ENCODE data around the gene KRTAP19-1.

DNA sequence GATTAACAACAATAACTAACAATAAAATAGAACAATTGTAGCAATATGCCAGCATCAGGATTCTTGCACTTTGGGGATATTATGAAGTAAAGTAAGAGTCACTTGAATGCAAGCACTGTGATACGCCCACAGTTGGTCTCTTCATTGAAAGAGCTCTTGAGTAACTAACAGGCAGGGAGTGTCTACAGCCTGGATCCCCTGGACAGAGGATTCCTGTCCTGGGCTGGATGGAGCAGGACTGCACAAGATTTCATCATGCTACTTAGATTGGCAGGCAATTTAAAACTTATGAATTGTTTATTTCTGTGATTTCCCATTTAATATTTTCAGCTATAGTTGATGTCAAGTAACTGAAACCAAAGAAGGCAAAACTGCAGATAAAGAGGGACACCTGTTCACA, 35.5 kb upstream of the KRTAP19-1 start:
- TF ChIP-seq, protein P1, sequence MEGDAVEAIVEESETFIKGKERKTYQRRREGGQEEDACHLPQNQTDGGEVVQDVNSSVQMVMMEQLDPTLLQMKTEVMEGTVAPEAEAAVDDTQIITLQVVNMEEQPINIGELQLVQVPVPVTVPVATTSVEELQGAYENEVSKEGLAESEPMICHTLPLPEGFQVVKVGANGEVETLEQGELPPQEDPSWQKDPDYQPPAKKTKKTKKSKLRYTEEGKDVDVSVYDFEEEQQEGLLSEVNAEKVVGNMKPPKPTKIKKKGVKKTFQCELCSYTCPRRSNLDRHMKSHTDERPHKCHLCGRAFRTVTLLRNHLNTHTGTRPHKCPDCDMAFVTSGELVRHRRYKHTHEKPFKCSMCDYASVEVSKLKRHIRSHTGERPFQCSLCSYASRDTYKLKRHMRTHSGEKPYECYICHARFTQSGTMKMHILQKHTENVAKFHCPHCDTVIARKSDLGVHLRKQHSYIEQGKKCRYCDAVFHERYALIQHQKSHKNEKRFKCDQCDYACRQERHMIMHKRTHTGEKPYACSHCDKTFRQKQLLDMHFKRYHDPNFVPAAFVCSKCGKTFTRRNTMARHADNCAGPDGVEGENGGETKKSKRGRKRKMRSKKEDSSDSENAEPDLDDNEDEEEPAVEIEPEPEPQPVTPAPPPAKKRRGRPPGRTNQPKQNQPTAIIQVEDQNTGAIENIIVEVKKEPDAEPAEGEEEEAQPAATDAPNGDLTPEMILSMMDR (IDR thresholded peaks at IDR 0.05; ENCODE audit: low read depth, low read length) = no peak
- TF ChIP-seq POLR2A (IDR thresholded peaks at IDR 0.05; ENCODE audit: extremely low read depth, insufficient read length) = no peak
- TF ChIP-seq MYC (IDR thresholded peaks at IDR 0.05; ENCODE audit: low read depth, low read length) = no peak
